Activated T-cell treated with anti-CD3 and anti-CD28 coated beads, Interleukin-2, amount 50 U/mL, for 1 hour (primary cell): ENCODE data around the gene NKTR.

ENCODE experiments used
- DNase-seq: peaks from one replicate; pipeline ENCODE4 v3.0.0-alpha.2; 2020

Gene NKTR

GRCh38 chr3:42651248-42652091, 51.0 kb downstream of the NKTR start:
- no peak for DNase-seq

DNA sequence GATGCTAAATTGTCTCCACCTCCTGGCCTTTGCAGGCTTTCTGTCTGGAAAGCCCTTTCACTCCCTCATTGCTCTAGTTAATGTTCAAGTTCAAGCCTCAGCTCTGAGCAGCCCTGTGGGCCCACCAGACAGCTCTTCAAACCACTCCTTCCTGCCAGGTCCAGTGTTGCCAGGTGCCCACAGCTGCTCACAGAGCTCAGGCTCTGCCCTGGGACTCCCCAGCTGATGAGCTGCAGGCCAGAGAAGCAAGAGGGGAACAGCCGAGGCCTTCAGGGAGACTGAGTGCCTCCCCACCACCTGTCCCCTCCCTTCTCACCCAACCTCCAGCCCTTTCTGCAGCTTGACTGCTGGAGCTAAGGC, 51.7 kb downstream of the NKTR start:
- peak; percentile 17 for DNase-seq

DNA sequence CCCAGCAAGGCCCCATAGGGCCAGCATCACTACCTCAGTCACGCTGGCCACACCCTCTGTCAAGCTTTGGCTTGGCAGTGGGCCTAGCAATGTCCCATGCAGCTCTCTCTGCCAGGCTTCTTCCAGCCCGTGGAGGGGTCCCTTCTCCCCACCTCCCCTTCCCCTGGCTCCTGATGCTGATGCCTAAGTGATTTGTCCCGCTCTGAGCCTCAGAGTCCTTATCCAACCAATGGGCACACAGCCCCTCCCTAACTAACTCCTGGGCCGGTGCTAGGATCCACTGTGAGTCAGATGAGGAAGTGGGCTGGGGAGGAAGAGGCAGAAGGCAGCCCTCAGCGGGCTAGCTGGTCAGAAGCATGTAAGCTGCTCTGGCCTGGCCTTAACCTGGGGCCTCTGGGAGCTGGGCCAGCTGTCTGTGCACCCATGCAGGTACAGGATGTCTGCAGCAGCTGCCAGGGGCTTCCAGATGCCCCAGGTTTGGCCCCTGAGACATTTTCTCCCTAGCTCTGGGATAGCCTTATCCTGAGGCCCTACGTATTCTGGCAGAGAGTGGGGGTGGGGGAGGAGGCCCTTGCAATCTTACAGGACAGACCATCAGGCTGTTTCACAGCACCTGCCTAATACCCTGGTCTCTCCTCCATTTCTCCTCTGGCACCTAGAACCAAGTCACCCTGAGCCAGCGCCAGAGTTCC, 52.3 kb downstream of the NKTR start:
- no peak for DNase-seq

GRCh38 chr3:42653303-42653559, 52.7 kb downstream of the NKTR start:
- no peak for DNase-seq

- peak; percentile 26 for DNase-seq
These were observed 53.3 kb downstream of the NKTR start, which contains the start of gene ZBTB47 for GRCh38 chr3:42653560-42654330. Gene ZBTB47 (plus strand): TSS chr3:42653697. CDS start chr3:42658356, 4,659 bp downstream.

GRCh38 chr3:42654331-42655201, 54.1 kb downstream of the NKTR start:
- peak; percentile 28 for DNase-seq

- DNase-seq = peak; percentile 19
These were observed 54.9 kb downstream of the NKTR start for GRCh38 chr3:42655331-42655888.

- DNase-seq = no peak
These were observed 55.6 kb downstream of the NKTR start for GRCh38 chr3:42655980-42656679.

- no peak for DNase-seq
These were observed 56.5 kb downstream of the NKTR start for GRCh38 chr3:42656680-42657610.

- DNase-seq = no peak
These were observed 57.2 kb downstream of the NKTR start for GRCh38 chr3:42657675-42658074.

GRCh38 chr3:42658091-42658770, 57.7 kb downstream of the NKTR start:
- no peak for DNase-seq

DNA sequence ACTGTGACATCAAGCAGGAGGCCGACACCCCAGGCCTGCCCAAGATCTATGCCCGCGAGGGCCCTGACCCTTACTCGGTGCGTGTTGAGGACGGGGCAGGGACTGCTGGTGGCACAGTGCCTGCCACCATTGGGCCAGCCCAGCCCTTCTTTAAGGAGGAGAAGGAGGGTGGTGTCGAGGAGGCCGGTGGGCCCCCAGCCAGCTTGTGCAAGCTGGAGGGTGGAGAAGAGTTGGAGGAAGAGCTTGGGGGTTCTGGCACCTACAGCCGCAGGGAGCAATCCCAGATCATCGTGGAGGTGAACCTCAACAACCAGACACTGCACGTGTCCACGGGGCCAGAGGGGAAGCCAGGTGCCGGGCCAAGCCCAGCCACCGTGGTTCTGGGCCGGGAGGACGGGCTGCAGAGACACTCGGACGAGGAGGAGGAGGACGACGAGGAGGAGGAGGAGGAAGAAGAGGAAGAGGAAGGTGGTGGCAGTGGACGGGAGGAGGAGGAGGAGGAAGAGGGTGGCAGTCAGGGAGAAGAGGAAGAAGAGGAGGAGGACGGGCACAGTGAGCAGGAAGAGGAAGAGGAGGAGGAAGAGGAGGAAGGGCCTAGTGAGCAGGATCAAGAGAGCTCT, 58.4 kb downstream of the NKTR start:
- DNase-seq = no peak

- no peak for DNase-seq
These were observed 59.1 kb downstream of the NKTR start for GRCh38 chr3:42659451-42660130.

- no peak for DNase-seq
These were observed 59.7 kb downstream of the NKTR start for GRCh38 chr3:42660131-42660715.

GRCh38 chr3:42660898-42661297, 60.4 kb downstream of the NKTR start:
- no peak for DNase-seq

GRCh38 chr3:42661593-42662022, 61.1 kb downstream of the NKTR start:
- no peak for DNase-seq

DNA sequence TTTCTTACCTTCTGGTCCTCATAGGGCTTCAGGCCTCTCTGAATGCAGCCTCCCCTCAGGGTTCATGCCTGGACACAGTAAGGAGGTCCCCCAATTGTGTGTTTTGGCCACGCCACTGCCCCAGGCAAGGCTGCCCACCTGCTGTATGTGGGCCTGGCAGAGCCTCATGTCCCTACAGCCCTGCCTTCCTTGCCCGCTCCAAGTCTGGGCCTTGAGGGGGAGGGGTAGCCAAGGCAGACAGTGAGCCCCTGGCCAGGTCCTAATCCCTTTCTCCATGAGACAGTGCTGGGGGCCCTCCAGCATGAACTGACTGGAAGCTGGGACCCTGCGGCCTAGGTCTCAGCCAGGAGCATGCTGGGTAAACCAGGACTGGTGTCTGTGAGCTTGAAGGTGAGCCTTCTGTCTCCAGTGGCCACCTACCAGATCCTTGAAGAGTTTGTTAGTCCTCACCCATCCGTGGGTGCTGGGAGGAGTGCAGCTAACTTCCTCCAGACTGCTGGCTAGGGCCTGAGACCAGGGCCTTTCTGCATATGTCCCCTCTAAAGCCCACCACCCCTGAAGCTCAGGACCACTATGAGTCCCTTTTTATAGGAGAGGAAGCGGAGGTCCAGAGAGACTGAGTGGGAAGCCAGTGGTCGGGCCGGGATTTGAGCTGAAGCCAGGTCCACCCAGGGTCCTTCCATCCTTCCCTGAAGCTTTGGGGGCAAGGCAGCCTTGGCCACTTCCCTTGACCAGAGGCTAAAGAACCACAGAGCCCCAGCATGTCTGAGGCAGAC, 61.7 kb downstream of the NKTR start:
- no peak for DNase-seq
